ENCODE measurements around the gene GRM2.

Gene GRM2

GRCh38 chr3:51669241-51670052 is 37.4 kb upstream of the GRM2 start:
- Histone ChIP-seq H3K4me3 (ENCODE audit: low read depth in 1 of 2, low read length in 1 of 2) (peak overlapping the region in 1 of 2 experiments; percentile 12), H3K27ac (peak overlapping the region; percentile 89), H3K27me3 (no peaks in the 10 kb centered on the region), H3K36me3 (no peaks in the 10 kb centered on the region), H3K9me3 (no peaks in the 10 kb centered on the region), H3K4me1 (ENCODE audit: control insufficient read depth in 1 of 2, insufficient read depth in 1 of 2, low read depth in 1 of 2, low read length in 1 of 2) (peaks cover 35 to 43% of the 10 kb centered on the region in 2 experiments)
- peak; percentile 94 for TF ChIP-seq CTCF (IDR thresholded peaks at IDR 0.05)

GRCh38 chr3:51670053-51670822 is 36.6 kb upstream of the GRM2 start:
- Histone ChIP-seq H3K4me3 (ENCODE audit: low read depth in 1 of 2, low read length in 1 of 2) (peak overlapping the region; percentile 91 to 97), H3K4me1 (ENCODE audit: control insufficient read depth in 1 of 2, insufficient read depth in 1 of 2, low read depth in 1 of 2, low read length in 1 of 2) (peaks cover 36 to 44% of the 10 kb centered on the region in 2 experiments), H3K27me3 (no peaks in the 10 kb centered on the region), H3K36me3 (no peaks in the 10 kb centered on the region), H3K9me3 (no peaks in the 10 kb centered on the region), H3K27ac (peak overlapping the region; percentile 89)
- no peak for TF ChIP-seq CTCF (IDR thresholded peaks at IDR 0.05)

- Histone ChIP-seq H3K4me3 (ENCODE audit: low read depth in 1 of 2, low read length in 1 of 2) (peak within 1 kb of the TSS; percentile 91 to 97), H3K27me3 (no peaks in the 10 kb centered on the region), H3K27ac (peak within 1 kb of the TSS; percentile 89), H3K4me1 (ENCODE audit: control insufficient read depth in 1 of 2, insufficient read depth in 1 of 2, low read depth in 1 of 2, low read length in 1 of 2) (peaks cover 44 to 53% of the 10 kb centered on the region in 2 experiments), H3K9me3 (no peaks in the 10 kb centered on the region), H3K36me3 (no peaks in the 10 kb centered on the region)
- TF ChIP-seq CTCF (IDR thresholded peaks at IDR 0.05) = peak; percentile 40
Observed at GRCh38 chr3:51670823-51671733, 35.8 kb upstream of the GRM2 start, which contains the start of gene TEX264. TSS of gene TEX264 (plus strand) at chr3:51671252. CDS start at chr3:51674305, 3,053 bp downstream.

- TF ChIP-seq CTCF (IDR thresholded peaks at IDR 0.05) = no peak
- no peaks in the 10 kb centered on the region for H3K27me3 ChIP-seq
- peaks cover 48 to 57% of the 10 kb centered on the region in 2 experiments for H3K4me1 ChIP-seq (ENCODE audit: control insufficient read depth in 1 of 2, insufficient read depth in 1 of 2, low read depth in 1 of 2, low read length in 1 of 2)
- no peaks in the 10 kb centered on the region for H3K36me3 ChIP-seq
- peak overlapping the region; percentile 89 for H3K27ac ChIP-seq
- H3K4me3 ChIP-seq (ENCODE audit: low read depth in 1 of 2, low read length in 1 of 2) = peak overlapping the region; percentile 91 to 97
- H3K9me3 ChIP-seq = no peaks in the 10 kb centered on the region
Observed at GRCh38 chr3:51671734-51672475, 35.0 kb upstream of the GRM2 start.

Data from neutrophil (primary cell).